H1 (cell line): ENCODE measurements around the gene SLC7A7. TPM values are rescaled to one million over a fixed set of nuclear protein-coding genes. Genes with fewer than 3 reads are reported as not detected.

Experiments used
- CTCF ChIA-PET: fragments of 300-600 bp; sonication (Branson Sonifier 250); formaldehyde crosslinking; loops from one replicate; lab custom pipeline; 2021; ENCODE audit not compliant: partially characterized antibody; lab: Charles Lee
- POLR2A ChIA-PET: fragments of 300-600 bp; sonication (Branson Sonifier 250); formaldehyde crosslinking; loops from one replicate; lab custom pipeline; 2021; ENCODE audit warnings: inconsistent platforms; ENCODE audit not compliant: partially characterized antibody; lab: Charles Lee
- DNase-seq, 2 experiments: peaks; one replicate each; pipeline versions ENCODE4 v3.0.0 to v3.0.0-alpha.2; 2010 to 2022; ENCODE audit warnings: low spot score in 2 of 2, low read depth in 1 of 2, mixed read lengths in 1 of 2
- FAIRE-seq: peaks from 2 replicates; lab custom pipeline; 2011; peaks lifted over from hg19 to GRCh38; lab: Jason Lieb, UNC
- H2AFZ ChIP-seq: 2 replicates; pipeline ENCODE4 v1.8.1; 2012; ENCODE audit warnings: low read length, inconsistent platforms
- H2AK5ac ChIP-seq: 2 replicates; pipeline ENCODE4 v1.6.1; 2013; ENCODE audit warnings: low read depth, low read length
- H2BK120ac ChIP-seq: replicated peaks from 2 replicates; pipeline ENCODE3; 2013; ENCODE audit warnings: low read depth, low read length, inconsistent platforms
- H2BK12ac ChIP-seq: 2 replicates; pipeline ENCODE4 v1.6.1; 2013; ENCODE audit warnings: low read depth, low read length
- H2BK15ac ChIP-seq: 2 replicates; pipeline ENCODE4 v1.6.1; 2013; ENCODE audit warnings: low read length
- H2BK20ac ChIP-seq: 2 replicates; pipeline ENCODE4 v1.6.1; 2013; ENCODE audit warnings: low read length
- H2BK5ac ChIP-seq: 2 replicates; pipeline ENCODE4 v1.6.1; 2013; ENCODE audit warnings: low read depth, low read length
- H3K14ac ChIP-seq: 2 replicates; pipeline ENCODE4 v1.6.1; 2013; ENCODE audit warnings: inconsistent platforms; ENCODE audit not compliant: insufficient read length
- H3K18ac ChIP-seq: 2 replicates; pipeline ENCODE4 v1.6.1; 2013; ENCODE audit warnings: low read length; ENCODE audit errors: extremely low read depth
- H3K23ac ChIP-seq: 2 replicates; pipeline ENCODE4 v1.6.1; 2013; ENCODE audit warnings: inconsistent platforms; ENCODE audit not compliant: insufficient read length
- H3K23me2 ChIP-seq: 2 replicates; pipeline ENCODE4 v1.6.1; 2013; ENCODE audit warnings: low read depth, low read length
- H3K27ac ChIP-seq: 2 replicates; pipeline ENCODE4 v1.6.1; 2011; ENCODE audit warnings: low read depth, low read length, inconsistent platforms
- H3K27me3 ChIP-seq, 4 experiments: replicated peaks in 1 of 4; 1 replicate in 1 of 4; 2 replicates in 3 of 4; pipeline versions ENCODE4 v1.6.1 to v1.8.1; 2011 to 2013; ENCODE audit warnings: low read length in 3 of 4, mild to moderate bottlenecking in 3 of 4, inconsistent platforms in 2 of 4, mixed read lengths in 2 of 4, moderate library complexity in 1 of 4; ENCODE audit not compliant: control insufficient read depth in 3 of 4, insufficient read depth in 3 of 4; ENCODE audit errors: extremely low read depth in 1 of 4
- H3K36me3 ChIP-seq, 4 experiments: 2 replicates each; pipeline versions ENCODE4 v1.6.1 to v1.8.1; 2011 to 2013; ENCODE audit warnings: mild to moderate bottlenecking in 4 of 4, low read length in 3 of 4, moderate library complexity in 2 of 4, control low read depth in 1 of 4, inconsistent platforms in 1 of 4; ENCODE audit not compliant: insufficient read depth in 4 of 4, control insufficient read depth in 2 of 4
- H3K4ac ChIP-seq: replicated peaks from 2 replicates; pipeline ENCODE3; 2013; ENCODE audit warnings: low read length, low read depth, mixed read lengths, inconsistent platforms; ENCODE audit not compliant: insufficient read length
- H3K4me1 ChIP-seq, 4 experiments: replicated peaks in 1 of 4; 1 replicate in 1 of 4; 2 replicates in 3 of 4; pipeline versions ENCODE4 v1.6.1 to v1.8.1; 2011 to 2013; ENCODE audit warnings: low read length in 3 of 4, inconsistent platforms in 2 of 4, mixed read lengths in 1 of 4; ENCODE audit not compliant: insufficient read depth in 4 of 4, control insufficient read depth in 3 of 4
- H3K4me2 ChIP-seq, 2 experiments: 2 replicates each; pipeline versions ENCODE4 v1.6.1 to v1.8.1; 2011 to 2013; ENCODE audit warnings: low read depth in 2 of 2, low read length in 2 of 2, control low read depth in 1 of 2, inconsistent platforms in 1 of 2, mild to moderate bottlenecking in 1 of 2; ENCODE audit not compliant: insufficient read depth in 1 of 2
- H3K4me3 ChIP-seq, 4 experiments: fragments of 200-600, 300-600 bp in 1 of 4; sonication (generic), shearing (Covaris generic), sonication (Bioruptor Twin) in 1 of 4; 2 replicates each; pipeline versions ENCODE4 v1.5.1 to v1.8.1; 2011 to 2016; ENCODE audit warnings: low read length in 4 of 4, low read depth in 3 of 4, control low read depth in 2 of 4, inconsistent platforms in 2 of 4, mild to moderate bottlenecking in 2 of 4, mixed read lengths in 1 of 4, moderate library complexity in 1 of 4; ENCODE audit not compliant: insufficient read depth in 2 of 4; ENCODE audit errors: extremely low read depth in 1 of 4
- H3K56ac ChIP-seq: replicated peaks from 2 replicates; pipeline ENCODE3; 2013; ENCODE audit warnings: low read depth, mild to moderate bottlenecking, mixed read lengths, low read length, inconsistent platforms; ENCODE audit not compliant: insufficient read length
- H3K79me1 ChIP-seq: 2 replicates; pipeline ENCODE4 v1.6.1; 2013; ENCODE audit warnings: low read depth, low read length, control low read depth
- H3K79me2 ChIP-seq, 2 experiments: 2 replicates each; pipeline versions ENCODE4 v1.6.1 to v1.8.1; 2012 to 2013; ENCODE audit warnings: low read length in 2 of 2, mild to moderate bottlenecking in 2 of 2, inconsistent platforms in 1 of 2; ENCODE audit not compliant: insufficient read depth in 2 of 2, control insufficient read depth in 1 of 2
- H3K9ac ChIP-seq, 4 experiments: replicated peaks in 1 of 4; 1 replicate in 1 of 4; 2 replicates in 3 of 4; pipeline versions ENCODE4 v1.6.1 to v1.8.1; 2011 to 2013; ENCODE audit warnings: low read depth in 3 of 4, low read length in 3 of 4, control low read depth in 2 of 4, mild to moderate bottlenecking in 2 of 4, moderate library complexity in 2 of 4, inconsistent platforms in 1 of 4; ENCODE audit errors: extremely low read depth in 1 of 4
- H3K9me3 ChIP-seq, 2 experiments: 2 replicates each; pipeline versions ENCODE4 v1.6.1 to v1.8.1; 2012 to 2013; ENCODE audit warnings: mild to moderate bottlenecking in 2 of 2, moderate library complexity in 2 of 2, control low read depth in 1 of 2, inconsistent platforms in 1 of 2, low read depth in 1 of 2, low read length in 1 of 2, mixed read lengths in 1 of 2; ENCODE audit not compliant: insufficient read depth in 2 of 2
- H4K20me1 ChIP-seq, 2 experiments: replicated peaks in 1 of 2; 2 replicates each; pipeline versions ENCODE3 to v1.8.1; 2011 to 2013; ENCODE audit warnings: inconsistent platforms in 2 of 2, low read length in 2 of 2, mild to moderate bottlenecking in 1 of 2; ENCODE audit not compliant: insufficient read depth in 2 of 2, control insufficient read depth in 1 of 2
- H4K5ac ChIP-seq: 2 replicates; pipeline ENCODE4 v1.6.1; 2013; ENCODE audit warnings: low read length, low read depth, mixed read lengths, inconsistent platforms; ENCODE audit not compliant: insufficient read length
- H4K8ac ChIP-seq: 2 replicates; pipeline ENCODE4 v1.8.0; 2013; ENCODE audit warnings: mild to moderate bottlenecking, moderate library complexity, low read length, inconsistent platforms; ENCODE audit not compliant: insufficient read depth; ENCODE audit errors: extremely low read depth
- H4K91ac ChIP-seq: replicated peaks from 2 replicates; pipeline ENCODE3; 2013; ENCODE audit warnings: low read length, mixed read lengths, inconsistent platforms; ENCODE audit not compliant: insufficient read length
- BRCA1 ChIP-seq: IDR thresholded peaks from 2 replicates; pipeline ENCODE4 v1.6.1; 2012; ENCODE audit warnings: low read depth, low read length, improper control_type of control experiment
- FOSL1 ChIP-seq: IDR thresholded peaks from 2 replicates; pipeline ENCODE4 v1.6.1; 2011; ENCODE audit warnings: mild to moderate bottlenecking, low read depth, low read length, moderate library complexity; ENCODE audit not compliant: insufficient read depth
- KDM4A ChIP-seq: IDR thresholded peaks from one replicate; pipeline ENCODE4 v1.7.1; 2012; ENCODE audit warnings: low read depth, mild to moderate bottlenecking, moderate library complexity, low read length, inconsistent platforms; ENCODE audit not compliant: severe bottlenecking
- TAF1 ChIP-seq: IDR thresholded peaks from 2 replicates; pipeline ENCODE4 v1.6.1; 2011; ENCODE audit warnings: mild to moderate bottlenecking, low read depth, low read length
- USF2 ChIP-seq: IDR thresholded peaks from 2 replicates; pipeline ENCODE4 v1.6.1; 2011; ENCODE audit warnings: low read length, improper control_type of control experiment
- WGBS, 2 experiments: shearing (Covaris generic) in 1 of 2; methylation state at CpG; one replicate each; pipeline versions ENCODE4 v1.1.6 to v1.1.7; 2013 to 2015; ENCODE audit warnings: low lambda C conversion rate in 2 of 2, mixed read lengths in 2 of 2, inconsistent platforms in 1 of 2, low coverage in 1 of 2, missing lambda C conversion rate in 1 of 2; ENCODE audit not compliant: insufficient replicate concordance in 2 of 2, insufficient coverage in 1 of 2, insufficient read length in 1 of 2; ENCODE audit errors: extremely low coverage in 1 of 2, missing lambda C conversion rate in 1 of 2; 5-methylcytosine and 5-hydroxymethylcytosine counted together
- polyA plus RNA-seq, 7 experiments: library from polyadenylated mRNA; depleted of rRNA in 3 of 7; stranded (reverse) in 5 of 7; unstranded in 2 of 7; fragments of >200 nt in 5 of 7; fragments of 200-250 nt in 2 of 7; gene quantifications; 1 replicate in 5 of 7; 2 replicates in 1 of 7; 4 replicates in 1 of 7; pipeline versions ENCODE4 v1.2.1 to v1.2.3, GENCODE V29; 2011 to 2013; ENCODE audit warnings: missing spikeins in 2 of 7, mixed read lengths in 2 of 7
- total RNA-seq: library from RNA; stranded (reverse); fragmentation: NEBNext Ultra II Directional; extraction: Animal tissue kit (Norgen Biotek cat#: 25700); gene quantifications from 2 replicates; pipeline ENCODE4 v1.2.1, GENCODE V29; 2021

Gene SLC7A7
- total and polyA plus RNA-seq, 2 of the 8 experiments (the other 6 are each of a cell fraction or from before 2014, with no cell fraction given) = 5.8 to 14.9 TPM

GRCh38 chr14:22852599-22852939 is 37.3 kb upstream of the SLC7A7 start:
- DNase-seq = no peak
- Histone ChIP-seq H3K79me2 (no peaks in the 10 kb centered on the region), H4K5ac (no peak overlapping the region), H2BK120ac (no peak overlapping the region), H3K18ac (no peak overlapping the region), H3K9me3 (no peaks in the 10 kb centered on the region; a peak in 1 of 4 replicates), H2BK12ac (no peak overlapping the region), H3K79me1 (no peaks in the 10 kb centered on the region), H4K91ac (no peak overlapping the region), H3K27me3 (no peaks in the 10 kb centered on the region), H2BK5ac (no peak overlapping the region), H3K23ac (no peak overlapping the region), H3K4me3 (no peak overlapping the region), H3K23me2 (peaks cover 2% of the 10 kb centered on the region; the same call in 1 of the 2 replicates), H4K8ac (peak overlapping the region; percentile 82), H3K56ac (no peak overlapping the region), H4K20me1 (no peaks in the 10 kb centered on the region), H3K27ac (no peak overlapping the region), H3K14ac (no peak overlapping the region), H3K9ac (no peak overlapping the region), H2BK20ac (0 out of 2 replicates have a peak overlapping the region, but pooled peaks have one; percentile 66), H2AK5ac (no peak overlapping the region), H3K4me1 (peaks cover 4 to 22% (median 11%) of the 10 kb centered on the region in 4 experiments), H3K4me2 (peak overlapping the region in 1 of 2 experiments; percentile 90; a peak in 1 of 4 replicates), H2AFZ (peak overlapping the region; percentile 98; the same call in 1 of the 2 replicates), H3K36me3 (no peaks in the 10 kb centered on the region), H3K4ac (no peak overlapping the region), H2BK15ac (no peak overlapping the region)
- no peak for FAIRE-seq
- 90% methylated on average over 2 of the region's 2 CpGs; no CpG with 5 or more reads in 1 of the 2 experiments for WGBS, 2 experiments
- POLR2A ChIA-PET = interaction anchor here (1.0 to 13.9 kb wide), 3 partner anchors 14 to 30 kb away, joined by 4 to 203 read pairs (median 85); partner anchors contain the start of genes MMP14 and MRPL52
- CTCF ChIA-PET = interaction anchor here (0.6 to 56.0 kb wide), 32 partner anchors 12 to 463 kb away, joined by 3 to 1562 read pairs (median 6); partner anchors contain the start of genes AJUBA, LRP10, MMP14 and MRPL52
- TF ChIP-seq KDM4A (no peak), BRCA1 (no peak), FOSL1 (no peak), USF2 (no peak), TAF1 (no peak)
